MV-4-11 (cell line): Measurements from ENCODE around the gene PCDHGA1.
A peak's percentile ranks its signal among the peaks of the same experiment; 100 is the strongest.
"Not testable (repeated sequence)": the region's sequence is repeated elsewhere in the genome, so short reads cannot be mapped to it uniquely, and the experiment has no call there.

Experiments used
- DNase-seq: peaks from one replicate; lab custom pipeline; 2025; lab: John Stamatoyannopoulos, UW

The PCDHGA1 gene

GRCh38 chr5:141346017-141346416 is 15.7 kb downstream of the PCDHGA1 start:
- not testable (repeated sequence) for DNase-seq

- DNase-seq = no peak
Observed at GRCh38 chr5:141349917-141350619, 19.8 kb downstream of the PCDHGA1 start, which contains the start of gene PCDHGB1. PCDHGB1 (plus strand) TSS chr5:141350099; CDS start chr5:141350261, 162 bp downstream.

- DNase-seq = no peak
Observed at GRCh38 chr5:141351591-141351990, 21.3 kb downstream of the PCDHGA1 start.

GRCh38 chr5:141354900-141355469 is 24.7 kb downstream of the PCDHGA1 start, which contains the start of gene PCDHGA4:
PCDHGA4 (plus strand) TSS chr5:141355021; CDS start chr5:141355108, 87 bp downstream.
- no peak for DNase-seq

GRCh38 chr5:141355641-141356040 is 25.3 kb downstream of the PCDHGA1 start:
- DNase-seq = no peak

- no peak for DNase-seq
Observed at GRCh38 chr5:141356133-141356532, 25.8 kb downstream of the PCDHGA1 start.

- no peak for DNase-seq
Observed at GRCh38 chr5:141356950-141357349, 26.6 kb downstream of the PCDHGA1 start.

- DNase-seq = peak; percentile 82
Observed at GRCh38 chr5:141359790-141360426, 29.6 kb downstream of the PCDHGA1 start, which contains the start of gene PCDHGB2. PCDHGB2 (plus strand) TSS chr5:141359994; CDS start chr5:141360136, 142 bp downstream.

- DNase-seq = no peak
Observed at GRCh38 chr5:141360685-141361084, 30.4 kb downstream of the PCDHGA1 start.

GRCh38 chr5:141362719-141363118 is 32.4 kb downstream of the PCDHGA1 start:
- DNase-seq = peak; percentile 81

GRCh38 chr5:141363952-141364660 is 33.8 kb downstream of the PCDHGA1 start, which contains the start of gene PCDHGA5:
PCDHGA5 (plus strand) TSS chr5:141364162; CDS start chr5:141364331, 169 bp downstream.
- no peak for DNase-seq

GRCh38 chr5:141366016-141366896 is 35.9 kb downstream of the PCDHGA1 start:
- DNase-seq = no peak

- DNase-seq = no peak
Observed at GRCh38 chr5:141369994-141370848, 39.9 kb downstream of the PCDHGA1 start, which contains the start of gene PCDHGB3. PCDHGB3 (plus strand) TSS chr5:141370242; CDS start chr5:141370395, 153 bp downstream.

GRCh38 chr5:141371572-141372475 is 41.5 kb downstream of the PCDHGA1 start:
- no peak for DNase-seq

- DNase-seq = no peak
Observed at GRCh38 chr5:141373673-141374317, 43.5 kb downstream of the PCDHGA1 start, which contains the start of gene PCDHGA6. PCDHGA6 (plus strand) TSS chr5:141373891; CDS start chr5:141374084, 193 bp downstream.

- no peak for DNase-seq
Observed at GRCh38 chr5:141374627-141375026, 44.3 kb downstream of the PCDHGA1 start.

GRCh38 chr5:141375444-141376155 is 45.3 kb downstream of the PCDHGA1 start:
- not testable (repeated sequence) for DNase-seq
